SU-DHL-6 (cell line): ENCODE data around the gene GPR15.

Source experiments
- CTCF ChIP-seq: fragments of 200-600 bp; sonication (generic); IDR thresholded peaks from one replicate; pipeline ENCODE4 v1.5.1; 2017; ENCODE audit warnings: antibody characterized with exemption, mild to moderate bottlenecking, low read length, moderate library complexity; ENCODE audit not compliant: insufficient read depth, poor library complexity, severe bottlenecking
- EZH2phosphoT487 ChIP-seq: fragments of 200-600 bp; sonication (generic), shearing (Covaris generic); conservative IDR thresholded peaks from 2 replicates; pipeline ENCODE4 v1.6.1; 2018; ENCODE audit warnings: mild to moderate bottlenecking, antibody characterized with exemption, low read length, moderate library complexity, mixed read lengths

GRCh38 chr3:98582042-98582441 lies 50.3 kb downstream of the GPR15 start:
- TF ChIP-seq CTCF (no peak), EZH2phosphoT487 (no peak)
